GM23248 (cell line): ENCODE measurements around the gene GRID2IP. TPM values are rescaled to one million over a fixed set of nuclear protein-coding genes. Genes with fewer than 3 reads are reported as not detected.

Experiments used
- DNase-seq: peaks from one replicate; pipeline ENCODE4 v3.0.0-alpha.2; 2015
- H2AFZ ChIP-seq: fragments of 200-600 bp; sonication (generic); 2 replicates; pipeline ENCODE4 v1.6.1; 2016; ENCODE audit warnings: antibody characterized with exemption
- H3F3A ChIP-seq: fragments of 200-600 bp; sonication (generic); 2 replicates; pipeline ENCODE4 v1.6.1; 2016; ENCODE audit warnings: mild to moderate bottlenecking, antibody characterized with exemption, mixed run types; ENCODE audit not compliant: insufficient read depth
- H3K27ac ChIP-seq: fragments of 200-600 bp; sonication (generic); 2 replicates; pipeline ENCODE4 v1.5.1; 2016; ENCODE audit warnings: mild to moderate bottlenecking
- H3K27me3 ChIP-seq: fragments of 200-600 bp; sonication (generic); replicated peaks from 2 replicates; pipeline ENCODE4 v1.6.1; 2016; ENCODE audit warnings: mild to moderate bottlenecking; ENCODE audit not compliant: insufficient read depth
- H3K36me3 ChIP-seq: fragments of 200-600 bp; sonication (generic); 2 replicates; pipeline ENCODE4 v1.6.1; 2016; ENCODE audit warnings: low read depth, mild to moderate bottlenecking
- H3K4me1 ChIP-seq: fragments of 200-600 bp; sonication (generic); 2 replicates; pipeline ENCODE4 v1.6.1; 2016; ENCODE audit warnings: mild to moderate bottlenecking; ENCODE audit not compliant: insufficient read depth
- H3K4me2 ChIP-seq: fragments of 200-600 bp; sonication (generic); one replicate; pipeline ENCODE4 v1.6.1; 2016; ENCODE audit warnings: mild to moderate bottlenecking; ENCODE audit not compliant: unreplicated experiment
- H3K4me3 ChIP-seq: fragments of 200-600 bp; sonication (generic); 2 replicates; pipeline ENCODE4 v1.5.1; 2016; ENCODE audit warnings: mild to moderate bottlenecking
- H3K79me2 ChIP-seq: fragments of 200-600 bp; sonication (generic); 2 replicates; pipeline ENCODE4 v1.6.1; 2016; ENCODE audit warnings: mild to moderate bottlenecking; ENCODE audit not compliant: insufficient read depth
- H3K9ac ChIP-seq: fragments of 200-600 bp; sonication (generic); 2 replicates; pipeline ENCODE4 v1.6.1; 2016; ENCODE audit warnings: mild to moderate bottlenecking
- H3K9me2 ChIP-seq: fragments of 200-600 bp; sonication (generic); 2 replicates; pipeline ENCODE4 v1.6.1; 2016; ENCODE audit warnings: mixed run types, mild to moderate bottlenecking, moderate library complexity; ENCODE audit not compliant: insufficient read depth
- H3K9me3 ChIP-seq: fragments of 200-600 bp; sonication (generic); one replicate; pipeline ENCODE4 v1.6.1; 2017; ENCODE audit warnings: low read depth
- H4K20me1 ChIP-seq: fragments of 200-600 bp; sonication (generic); 2 replicates; pipeline ENCODE4 v1.6.0; 2016; ENCODE audit not compliant: insufficient read depth
- EZH2 ChIP-seq: fragments of 200-600 bp; sonication (generic); IDR thresholded peaks from 2 replicates; pipeline ENCODE4 v1.6.1; 2018; ENCODE audit warnings: antibody characterized with exemption, mild to moderate bottlenecking; ENCODE audit not compliant: insufficient read depth, poor library complexity, severe bottlenecking
- EZH2phosphoT487 ChIP-seq: fragments of 200-600 bp; sonication (generic); IDR thresholded peaks from 2 replicates; pipeline ENCODE4 v1.6.1; 2018; ENCODE audit warnings: antibody characterized with exemption, moderate library complexity, mild to moderate bottlenecking, low read depth; ENCODE audit not compliant: insufficient read depth
- WGBS, 2 experiments: methylation state at CpG; one replicate each; pipeline ENCODE4 v1.1.6; 2015 to 2017; ENCODE audit warnings: low lambda C conversion rate in 2 of 2, low coverage in 1 of 2; ENCODE audit errors: missing lambda C conversion rate in 2 of 2; 5-methylcytosine and 5-hydroxymethylcytosine counted together
- in situ Hi-C: fragments of 300-500 bp; cut with MboI; formaldehyde crosslinking; loops from 2 replicates; pipeline ENCODE4 v1.15.0; 2020
- polyA plus RNA-seq: library from polyadenylated mRNA; unstranded; fragments of >200 nt; fragmentation: Nextera tagmentation; extraction: Ambion mirVana; gene quantifications from 2 replicates; pipeline ENCODE4 v1.2.1, GENCODE V29; 2016
- total RNA-seq: library from RNA; depleted of rRNA; stranded (reverse); fragments of >200 nt; shearing (Covaris generic); gene quantifications from 2 replicates; pipeline ENCODE4 v1.2.3, GENCODE V29; 2014

The GRID2IP gene
- total and polyA plus RNA-seq, 2 experiments from 2014 or later = not detected

DNA sequence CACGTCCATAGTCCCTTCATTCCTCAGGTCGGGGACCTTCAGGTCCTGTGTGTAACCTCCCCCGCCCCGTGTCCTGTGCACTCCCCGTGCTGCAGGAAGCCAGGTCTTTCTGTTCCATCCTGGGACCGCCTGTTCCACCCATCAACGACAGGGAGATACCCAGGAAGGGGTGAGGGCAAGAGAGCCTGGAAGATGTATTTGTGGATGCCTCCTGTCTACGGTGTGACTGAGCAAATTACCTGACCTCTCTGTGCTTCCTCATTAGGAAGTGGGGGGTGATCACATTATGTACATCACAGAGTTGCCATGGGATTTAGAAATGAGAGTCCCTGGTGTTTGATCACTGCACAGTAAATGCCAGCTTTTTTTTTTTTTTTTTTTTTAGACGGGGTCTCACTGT lies 46.3 kb downstream of the GRID2IP start:
- TF ChIP-seq EZH2phosphoT487 = no peak
- TF ChIP-seq EZH2 = no peak
- no peak overlapping the region for H2AFZ ChIP-seq
- no peaks in the 10 kb centered on the region for H4K20me1 ChIP-seq
- in situ Hi-C loops = no loop called here
- H3K27ac ChIP-seq = no peak overlapping the region
- no peaks in the 10 kb centered on the region for H3K4me1 ChIP-seq
- no peak overlapping the region for H3K4me2 ChIP-seq
- 65 to 68% methylated on average over 9 of the region's 9 CpGs for WGBS, 2 experiments
- no peaks in the 10 kb centered on the region for H3K9me2 ChIP-seq
- H3K4me3 ChIP-seq = no peak overlapping the region
- H3K79me2 ChIP-seq = no peaks in the 10 kb centered on the region
- H3K9me3 ChIP-seq = no peaks in the 10 kb centered on the region
- H3K36me3 ChIP-seq = no peaks in the 10 kb centered on the region
- no peak for DNase-seq
- H3K27me3 ChIP-seq = peaks cover 5% of the 10 kb centered on the region; the same call in 1 of the 2 replicates
- no peaks in the 10 kb centered on the region for H3F3A ChIP-seq
- no peak overlapping the region for H3K9ac ChIP-seq

GRCh38 chr7:6502886-6503285 lies 48.4 kb downstream of the GRID2IP start:
- H3K27ac ChIP-seq = no peak overlapping the region
- H3K4me1 ChIP-seq = no peaks in the 10 kb centered on the region
- H3F3A ChIP-seq = no peaks in the 10 kb centered on the region
- H3K4me3 ChIP-seq = no peak overlapping the region
- H4K20me1 ChIP-seq = no peaks in the 10 kb centered on the region
- no peak for DNase-seq
- no peak for TF ChIP-seq EZH2phosphoT487
- no peak for TF ChIP-seq EZH2
- H3K79me2 ChIP-seq = no peaks in the 10 kb centered on the region
- in situ Hi-C loops = no loop called here
- H3K4me2 ChIP-seq = no peak overlapping the region
- H3K27me3 ChIP-seq = peaks cover 5% of the 10 kb centered on the region; the same call in 1 of the 2 replicates
- WGBS, 2 experiments = 68 to 87% methylated on average over 9 to 13 of the region's 13 CpGs
- no peak overlapping the region for H3K9ac ChIP-seq
- no peaks in the 10 kb centered on the region for H3K9me2 ChIP-seq
- no peaks in the 10 kb centered on the region for H3K36me3 ChIP-seq
- no peak overlapping the region for H2AFZ ChIP-seq
- H3K9me3 ChIP-seq = no peaks in the 10 kb centered on the region

DNA sequence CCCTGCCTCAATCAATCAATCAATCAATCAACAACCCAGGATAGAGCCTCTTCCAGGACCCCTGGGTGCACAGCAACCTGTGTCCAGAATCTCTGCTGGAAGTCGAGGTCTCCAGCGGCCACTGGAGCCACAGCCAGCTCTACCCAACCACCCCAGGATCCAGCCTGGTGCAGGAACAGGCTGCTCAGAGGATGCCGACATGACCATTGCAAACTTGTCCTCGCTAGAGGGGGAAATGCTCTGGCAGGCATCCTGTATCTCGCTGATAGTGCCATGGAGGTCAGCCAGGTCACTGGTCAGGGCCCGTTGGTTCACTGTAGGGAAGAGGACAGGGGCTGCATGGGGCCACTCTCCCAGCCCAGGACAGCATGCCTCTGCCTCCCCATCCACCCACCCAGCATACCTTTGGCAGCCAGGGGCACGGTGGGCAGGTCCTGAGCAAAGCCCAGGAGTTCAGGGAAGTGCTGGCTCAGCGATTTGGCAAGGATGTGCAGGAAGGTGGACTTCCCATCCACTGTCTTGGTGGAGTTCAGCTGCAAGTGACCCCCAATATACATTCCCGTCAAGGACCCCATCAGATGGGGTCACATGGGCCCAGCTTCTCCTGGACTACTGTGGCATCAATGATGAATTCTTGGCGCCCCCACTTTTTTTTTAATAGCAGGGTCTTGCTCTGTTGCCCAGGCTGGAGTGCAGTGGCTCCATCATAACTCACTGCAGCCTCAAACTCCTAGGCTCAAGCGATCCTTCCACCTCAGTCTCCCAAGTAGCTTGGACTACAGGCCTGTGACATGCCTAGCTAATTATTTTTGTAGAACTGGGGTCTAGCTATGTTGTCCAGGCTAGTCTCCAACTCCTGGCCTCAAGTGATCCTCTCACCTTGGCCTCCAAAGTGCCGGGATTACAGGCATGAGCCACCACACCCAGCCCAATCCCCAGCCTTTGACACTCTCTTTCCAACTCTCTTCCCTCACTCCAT lies 49.4 kb downstream of the GRID2IP start:
- Histone ChIP-seq H3K4me3 (no peak overlapping the region), H3K4me1 (no peaks in the 10 kb centered on the region), H3K36me3 (no peaks in the 10 kb centered on the region), H3K79me2 (no peaks in the 10 kb centered on the region), H3K27ac (no peak overlapping the region), H2AFZ (no peak overlapping the region), H3K27me3 (peaks cover 5% of the 10 kb centered on the region; the same call in 1 of the 2 replicates), H3K9me3 (no peaks in the 10 kb centered on the region), H3F3A (no peaks in the 10 kb centered on the region), H3K9me2 (no peaks in the 10 kb centered on the region), H3K9ac (no peak overlapping the region), H3K4me2 (no peak overlapping the region), H4K20me1 (no peaks in the 10 kb centered on the region)
- TF ChIP-seq EZH2phosphoT487 = no peak
- TF ChIP-seq EZH2 = no peak
- in situ Hi-C loops = no loop called here
- DNase-seq = no peak
- WGBS, 2 experiments = 88 to 91% methylated on average over 12 of the region's 12 CpGs

GRCh38 chr7:6500691-6501090 lies 50.6 kb downstream of the GRID2IP start:
- in situ Hi-C loops = no loop called here
- Histone ChIP-seq H3K27ac (no peak overlapping the region), H3K36me3 (no peaks in the 10 kb centered on the region), H2AFZ (no peak overlapping the region), H3K79me2 (no peaks in the 10 kb centered on the region), H3K9me2 (no peaks in the 10 kb centered on the region), H3K4me2 (no peak overlapping the region), H3K9ac (no peak overlapping the region), H3K4me3 (no peak overlapping the region), H3K4me1 (no peaks in the 10 kb centered on the region), H4K20me1 (no peaks in the 10 kb centered on the region), H3K27me3 (peaks cover 5% of the 10 kb centered on the region; the same call in 1 of the 2 replicates), H3K9me3 (no peaks in the 10 kb centered on the region), H3F3A (peaks cover 3% of the 10 kb centered on the region; the same call in 1 of the 2 replicates)
- TF ChIP-seq EZH2 (no peak), EZH2phosphoT487 (no peak)
- 82% methylated on average over 1 of the region's 1 CpG for WGBS, 2 experiments
- no peak for DNase-seq
